OCI-LY3 (cell line): Measurements from ENCODE around the gene ACOT4.

Experiments
- EZH2phosphoT487 ChIP-seq: fragments of 200-600 bp; shearing (Covaris generic); IDR thresholded peaks from 2 replicates; pipeline ENCODE4 v1.6.1; 2018; ENCODE audit warnings: antibody characterized with exemption, mixed run types, low read depth
- TF ChIP-seq, protein P1 (sequence below): fragments of 200-600, 300-600 bp; sonication (generic); IDR thresholded peaks from 2 replicates; pipeline ENCODE4 v1.5.1; 2014; ENCODE audit warnings: antibody characterized with exemption, low read length, low read depth

DNA sequence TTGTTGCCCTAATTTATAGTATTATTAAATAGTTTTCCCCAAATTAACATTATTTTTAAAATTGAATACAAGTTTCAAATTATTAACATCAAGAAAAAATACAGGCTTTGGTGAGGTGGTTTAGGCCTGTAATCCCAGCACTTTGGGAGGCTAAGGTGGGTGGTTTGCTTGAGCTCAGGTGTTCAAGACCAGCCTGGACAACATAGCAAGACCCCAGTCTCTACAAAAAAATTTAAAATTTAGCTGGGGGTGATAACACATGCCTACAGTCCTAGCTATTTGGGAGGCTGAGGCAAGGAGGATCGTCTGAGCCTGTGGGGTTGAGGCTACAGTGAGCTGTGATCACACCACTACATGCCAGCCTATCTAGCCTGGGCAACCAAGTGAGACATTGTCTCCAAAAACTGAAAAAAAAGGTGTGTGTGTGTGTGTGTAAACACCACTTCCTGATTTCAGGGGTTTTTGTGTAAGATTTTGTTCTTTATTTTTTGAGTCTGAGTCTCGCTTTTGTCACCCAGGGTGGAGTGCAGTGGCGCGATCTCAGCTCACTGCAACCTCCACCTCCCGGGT, 49.2 kb downstream of the ACOT4 start:
- TF ChIP-seq, protein P1, sequence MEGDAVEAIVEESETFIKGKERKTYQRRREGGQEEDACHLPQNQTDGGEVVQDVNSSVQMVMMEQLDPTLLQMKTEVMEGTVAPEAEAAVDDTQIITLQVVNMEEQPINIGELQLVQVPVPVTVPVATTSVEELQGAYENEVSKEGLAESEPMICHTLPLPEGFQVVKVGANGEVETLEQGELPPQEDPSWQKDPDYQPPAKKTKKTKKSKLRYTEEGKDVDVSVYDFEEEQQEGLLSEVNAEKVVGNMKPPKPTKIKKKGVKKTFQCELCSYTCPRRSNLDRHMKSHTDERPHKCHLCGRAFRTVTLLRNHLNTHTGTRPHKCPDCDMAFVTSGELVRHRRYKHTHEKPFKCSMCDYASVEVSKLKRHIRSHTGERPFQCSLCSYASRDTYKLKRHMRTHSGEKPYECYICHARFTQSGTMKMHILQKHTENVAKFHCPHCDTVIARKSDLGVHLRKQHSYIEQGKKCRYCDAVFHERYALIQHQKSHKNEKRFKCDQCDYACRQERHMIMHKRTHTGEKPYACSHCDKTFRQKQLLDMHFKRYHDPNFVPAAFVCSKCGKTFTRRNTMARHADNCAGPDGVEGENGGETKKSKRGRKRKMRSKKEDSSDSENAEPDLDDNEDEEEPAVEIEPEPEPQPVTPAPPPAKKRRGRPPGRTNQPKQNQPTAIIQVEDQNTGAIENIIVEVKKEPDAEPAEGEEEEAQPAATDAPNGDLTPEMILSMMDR: no peak
- TF ChIP-seq EZH2phosphoT487: no peak
